ENCODE measurements around the gene PIBF1. TPM values are rescaled to one million over a fixed set of nuclear protein-coding genes. Genes with fewer than 3 reads are reported as not detected.

The PIBF1 gene
- total RNA-seq, 1 donor from 2014 or later: 27.6 TPM

GRCh38 chr13:73060251-73061160 is 278.6 kb downstream of the PIBF1 start:
- DNase-seq (ENCODE audit: low read depth): peak; percentile 64

GRCh38 chr13:73061473-73061872 is 279.5 kb downstream of the PIBF1 start:
- DNase-seq (ENCODE audit: low read depth): peak; percentile 47

- no peak for DNase-seq (ENCODE audit: low read depth)
Observed at GRCh38 chr13:73061876-73062275, 279.9 kb downstream of the PIBF1 start.

GRCh38 chr13:73062468-73062867 is 280.5 kb downstream of the PIBF1 start:
- no peak for DNase-seq (ENCODE audit: low read depth)

- DNase-seq (ENCODE audit: low read depth): no peak
Observed at GRCh38 chr13:73063166-73063565, 281.2 kb downstream of the PIBF1 start.

GRCh38 chr13:73065036-73065435 is 283.1 kb downstream of the PIBF1 start:
- DNase-seq (ENCODE audit: low read depth): no peak

- DNase-seq (ENCODE audit: low read depth): no peak
Observed at GRCh38 chr13:73065665-73066340, 283.9 kb downstream of the PIBF1 start.

Other genes with a start within 250 kb of the PIBF1 start
- gene MZT1, start 54.5 kb upstream of the PIBF1 start, total RNA-seq: 7.3 and 21.5 TPM in 2 replicates
- 5.1 and 6.9 TPM in 2 replicates for gene BORA, start 54.2 kb upstream of the PIBF1 start, total RNA-seq
- 48.1 and 49.0 TPM in 2 replicates for gene DIS3, start 233 bp upstream of the PIBF1 start, total RNA-seq

All from renal cortical epithelial cell (primary cell).